SU-DHL-6 (cell line): ENCODE measurements around the gene BRSK2.

Experiments used
- CTCF ChIP-seq: fragments of 200-600 bp; sonication (generic); IDR thresholded peaks from one replicate; pipeline ENCODE4 v1.5.1; 2017; ENCODE audit warnings: antibody characterized with exemption, mild to moderate bottlenecking, low read length, moderate library complexity; ENCODE audit not compliant: insufficient read depth, poor library complexity, severe bottlenecking
- EZH2phosphoT487 ChIP-seq: fragments of 200-600 bp; sonication (generic), shearing (Covaris generic); conservative IDR thresholded peaks from 2 replicates; pipeline ENCODE4 v1.6.1; 2018; ENCODE audit warnings: mild to moderate bottlenecking, antibody characterized with exemption, low read length, moderate library complexity, mixed read lengths

GRCh38 chr11:1411301-1411700 lies 21.6 kb downstream of the BRSK2 start:
- TF ChIP-seq CTCF (no peak), EZH2phosphoT487 (no peak)
